ENCODE measurements around the gene ITGA11. TPM values are rescaled to one million over a fixed set of nuclear protein-coding genes. Genes with fewer than 3 reads are reported as not detected.

ITGA11 gene
- total RNA-seq, 2 donors from 2014 or later, result 0.99 to 1.0 TPM

GRCh38 chr15:68354268-68354667, 77.7 kb downstream of the ITGA11 start:
- ATAC-seq (no peak), DNase-seq (no peak)
- no peaks in the 10 kb centered on the region for H3K27me3 ChIP-seq
- no peaks in the 10 kb centered on the region for H3K4me1 ChIP-seq
- no peak for TF ChIP-seq POLR2A (IDR thresholded peaks at IDR 0.05)
- no peak for TF ChIP-seq CTCF (IDR thresholded peaks at IDR 0.05)
- no peak overlapping the region for H3K4me3 ChIP-seq
- 82 to 84% methylated on average over 2 of the region's 2 CpGs for WGBS, 2 donors
- no peaks in the 10 kb centered on the region for H3K36me3 ChIP-seq (replicated peaks in 1 of 2; ENCODE audit: insufficient read depth in 1 of 2, low read depth in 2 of 2)
- intact Hi-C loops (cut with DNase I), result no loop called here
- H3K27ac ChIP-seq, result no peak overlapping the region
- peaks cover 0 to 8% (median 0%) of the 10 kb centered on the region in 3 donors for H3K9me3 ChIP-seq

DNA sequence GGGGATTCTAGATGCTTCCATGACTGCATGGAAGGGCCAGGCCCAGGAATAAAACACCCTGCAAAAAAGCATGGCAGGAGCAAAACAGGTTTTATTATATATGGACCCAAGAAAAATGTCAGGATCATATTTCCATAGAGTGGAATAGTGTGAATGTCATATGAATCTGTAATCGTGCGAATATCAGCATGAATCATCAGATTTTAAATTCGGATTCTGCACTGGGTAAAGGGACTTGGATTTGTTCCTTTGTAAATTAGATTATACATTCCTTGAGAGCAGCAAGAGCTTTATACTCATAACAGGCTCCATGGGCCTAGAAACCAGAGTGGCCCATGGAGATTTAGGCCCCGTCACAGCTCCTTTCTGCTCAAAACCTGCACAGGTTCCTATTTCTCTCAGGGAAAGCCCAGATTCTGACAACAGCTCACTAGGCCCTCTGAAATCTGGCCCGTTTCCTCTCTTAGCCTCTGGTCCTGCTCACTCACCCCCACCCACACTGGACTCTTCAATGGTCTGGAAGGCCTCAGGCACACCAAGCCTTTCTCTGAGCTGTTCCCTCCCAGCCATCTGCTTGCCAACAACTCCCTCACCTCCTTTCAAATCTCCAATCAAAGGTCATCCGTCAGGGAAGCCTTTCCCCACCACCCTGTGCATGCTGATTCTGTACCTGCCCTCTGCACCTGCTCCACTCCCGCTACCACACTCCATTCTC, 78.4 kb downstream of the ITGA11 start:
- Histone ChIP-seq H3K4me3 (no peak overlapping the region), H3K27me3 (no peaks in the 10 kb centered on the region), H3K4me1 (no peaks in the 10 kb centered on the region), H3K9me3 (peaks cover 0 to 8% (median 0%) of the 10 kb centered on the region in 3 donors), H3K27ac (no peak overlapping the region), H3K36me3 (replicated peaks in 1 of 2; ENCODE audit: insufficient read depth in 1 of 2, low read depth in 2 of 2) (no peaks in the 10 kb centered on the region)
- intact Hi-C loops (cut with DNase I), result no loop called here
- 72 to 84% methylated on average over 7 of the region's 7 CpGs for WGBS, 2 donors
- DNase-seq (no peak), ATAC-seq (no peak)
- TF ChIP-seq POLR2A (IDR thresholded peaks at IDR 0.05) (no peak), CTCF (IDR thresholded peaks at IDR 0.05) (no peak)

GRCh38 chr15:68352401-68353062, 79.4 kb downstream of the ITGA11 start:
- no peak for TF ChIP-seq POLR2A (IDR thresholded peaks at IDR 0.05)
- no peak for TF ChIP-seq CTCF (IDR thresholded peaks at IDR 0.05)
- WGBS, 2 donors, result 71 to 85% methylated on average over 10 of the region's 10 CpGs
- Histone ChIP-seq H3K4me3 (no peak overlapping the region), H3K27me3 (no peaks in the 10 kb centered on the region), H3K9me3 (peaks cover 0 to 8% (median 0%) of the 10 kb centered on the region in 3 donors), H3K4me1 (no peaks in the 10 kb centered on the region), H3K27ac (peak overlapping the region in 1 of 4 donors; percentile 11), H3K36me3 (replicated peaks in 1 of 2; ENCODE audit: insufficient read depth in 1 of 2, low read depth in 2 of 2) (no peaks in the 10 kb centered on the region)
- intact Hi-C loops (cut with DNase I), result no loop called here
- ATAC-seq (no peak), DNase-seq (peak in 1 of 4 donors; percentile 56)

DNA sequence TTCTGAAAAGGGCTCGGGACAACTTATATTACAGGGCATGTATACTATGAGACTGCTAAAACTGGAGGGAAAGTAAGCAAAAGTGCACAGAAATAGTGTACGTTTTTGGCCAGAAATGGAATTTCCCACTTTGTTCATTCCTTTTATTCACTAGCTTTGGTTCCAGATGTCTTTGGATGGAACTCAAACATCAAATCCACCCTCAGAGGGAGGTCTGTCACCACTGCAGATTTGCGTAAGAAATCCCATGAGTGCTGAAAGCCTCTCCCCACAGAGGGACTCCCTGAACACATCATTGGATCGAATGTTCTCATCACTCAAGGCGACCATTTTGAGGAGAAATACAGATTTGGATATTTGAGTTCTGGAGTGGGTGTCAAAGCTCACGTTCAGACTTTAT, 82.8 kb downstream of the ITGA11 start:
- TF ChIP-seq POLR2A (IDR thresholded peaks at IDR 0.05) (no peak), CTCF (IDR thresholded peaks at IDR 0.05) (no peak)
- Histone ChIP-seq H3K27me3 (no peaks in the 10 kb centered on the region), H3K4me1 (no peaks in the 10 kb centered on the region), H3K27ac (no peak overlapping the region), H3K36me3 (replicated peaks in 1 of 2; ENCODE audit: insufficient read depth in 1 of 2, low read depth in 2 of 2) (no peaks in the 10 kb centered on the region), H3K9me3 (no peaks in the 10 kb centered on the region), H3K4me3 (no peak overlapping the region)
- intact Hi-C loops (cut with DNase I), result no loop called here
- ATAC-seq, result no peak
- WGBS, 2 donors, result 66 to 68% methylated on average over 6 of the region's 6 CpGs
- DNase-seq, result no peak
